Measurements from ENCODE around the gene RLN2. TPM values are rescaled to one million over a fixed set of nuclear protein-coding genes. Genes with fewer than 3 reads are reported as not detected.
"Not testable (repeated sequence)": the region's sequence is repeated elsewhere in the genome, so short reads cannot be mapped to it uniquely, and the experiment has no call there.

The RLN2 gene
- polyA plus RNA-seq, 1 experiment, result not detected

DNA sequence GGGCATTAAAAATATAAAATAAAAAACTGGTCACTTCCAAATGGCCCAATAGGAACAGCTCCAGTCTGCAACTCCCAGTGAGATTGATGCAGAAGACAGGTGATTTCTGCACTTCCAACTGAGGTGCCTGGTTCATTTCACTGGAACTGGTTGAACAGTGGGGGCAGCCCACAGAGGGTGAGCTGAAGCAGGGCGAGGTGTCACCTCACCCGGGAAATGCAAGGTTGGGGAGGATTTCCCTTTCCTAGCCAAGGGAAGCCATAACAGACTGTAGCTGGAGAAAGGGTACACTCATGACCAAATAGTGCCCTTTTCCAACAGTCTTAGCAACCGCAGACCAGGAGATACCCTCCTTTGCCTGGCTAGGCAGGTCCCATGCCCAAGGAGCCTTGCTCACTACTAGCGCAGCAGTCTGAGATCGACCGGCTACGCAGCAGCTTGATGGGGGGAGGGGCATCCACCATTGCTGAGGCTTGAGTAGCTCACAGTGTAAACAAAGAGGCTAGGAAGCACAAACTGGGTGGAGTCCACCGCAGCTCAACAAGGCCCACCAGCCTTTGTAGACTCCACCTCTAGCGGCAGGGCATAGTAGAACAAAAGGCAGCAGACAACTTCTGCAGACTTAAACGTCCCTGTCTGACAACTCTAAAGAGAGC lies 22.5 kb upstream of the RLN2 start:
- Histone ChIP-seq H3K27me3 (ENCODE audit: control insufficient read depth, insufficient read depth, low read length) (0 out of 2 replicates have a peak, but pooled peaks cover 1% of the 10 kb centered on the region), H3K4me3 (ENCODE audit: low read depth, low read length) (no peak overlapping the region), H3K36me3 (ENCODE audit: control insufficient read depth, insufficient read depth, low read length) (no peaks in the 10 kb centered on the region)
- ChIA-PET CTCF (no interaction called here), POLR2A (no interaction called here)
- DNase-seq (ENCODE audit: low read depth), result no peak
- TF ChIP-seq CTCF (IDR thresholded peaks at IDR 0.05; ENCODE audit: insufficient read depth, low read depth, low read length), result no peak

DNA sequence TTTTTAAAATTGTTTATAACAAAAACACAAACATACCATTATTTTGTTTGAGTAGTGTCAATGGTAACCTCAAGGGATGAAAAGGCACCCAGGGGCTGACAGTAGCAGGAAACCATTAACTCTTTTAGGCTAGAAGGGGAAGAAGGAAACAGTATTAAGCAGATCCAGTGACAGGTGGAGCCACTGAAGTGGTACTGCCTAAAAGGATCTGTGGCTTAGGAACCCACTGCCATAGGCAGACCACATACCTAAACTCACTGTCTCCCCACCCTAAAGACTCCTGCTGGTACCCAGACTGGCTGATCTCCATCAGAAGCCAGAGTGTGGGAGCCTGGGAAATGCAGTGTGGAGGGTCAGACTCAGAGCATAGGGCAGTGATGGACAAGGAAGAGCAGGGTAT lies 21.7 kb upstream of the RLN2 start:
- DNase-seq (ENCODE audit: low read depth), result no peak
- Histone ChIP-seq H3K27me3 (ENCODE audit: control insufficient read depth, insufficient read depth, low read length) (0 out of 2 replicates have a peak, but pooled peaks cover 1% of the 10 kb centered on the region), H3K4me3 (ENCODE audit: low read depth, low read length) (no peak overlapping the region), H3K36me3 (ENCODE audit: control insufficient read depth, insufficient read depth, low read length) (no peaks in the 10 kb centered on the region)
- no peak for TF ChIP-seq CTCF (IDR thresholded peaks at IDR 0.05; ENCODE audit: insufficient read depth, low read depth, low read length)
- ChIA-PET CTCF (no interaction called here), POLR2A (no interaction called here)

DNA sequence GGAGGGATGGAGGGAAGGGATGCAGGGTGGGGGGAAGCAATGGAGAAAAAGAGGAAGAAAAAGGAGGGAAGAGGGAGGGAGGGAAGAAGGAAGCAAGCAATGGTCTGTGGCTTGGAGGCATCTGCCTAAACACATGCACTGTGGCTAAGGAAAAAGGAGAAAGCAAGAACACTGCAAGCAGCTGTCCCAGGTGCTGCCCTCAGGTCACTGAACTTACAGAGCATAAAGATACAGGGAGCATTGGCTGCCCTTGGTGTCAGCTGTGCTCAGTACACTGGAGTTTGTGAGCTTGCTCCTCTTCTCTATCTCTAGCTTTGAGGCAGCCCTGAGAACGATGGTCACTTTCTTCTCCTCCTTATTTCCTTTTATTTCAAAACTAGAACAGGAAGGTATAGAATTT lies 17.1 kb upstream of the RLN2 start:
- CTCF ChIA-PET, result interaction anchor here (0.7 to 2.0 kb wide), 3 partner anchors 11 to 135 kb away, joined by 3 to 5 read pairs (median 4); no protein-coding TSS in a partner anchor
- H3K36me3 ChIP-seq (ENCODE audit: control insufficient read depth, insufficient read depth, low read length); H3K27me3 ChIP-seq (ENCODE audit: control insufficient read depth, insufficient read depth, low read length); POLR2A ChIA-PET; H3K4me3 ChIP-seq (ENCODE audit: low read depth, low read length); DNase-seq (ENCODE audit: low read depth): not testable (repeated sequence)

DNA sequence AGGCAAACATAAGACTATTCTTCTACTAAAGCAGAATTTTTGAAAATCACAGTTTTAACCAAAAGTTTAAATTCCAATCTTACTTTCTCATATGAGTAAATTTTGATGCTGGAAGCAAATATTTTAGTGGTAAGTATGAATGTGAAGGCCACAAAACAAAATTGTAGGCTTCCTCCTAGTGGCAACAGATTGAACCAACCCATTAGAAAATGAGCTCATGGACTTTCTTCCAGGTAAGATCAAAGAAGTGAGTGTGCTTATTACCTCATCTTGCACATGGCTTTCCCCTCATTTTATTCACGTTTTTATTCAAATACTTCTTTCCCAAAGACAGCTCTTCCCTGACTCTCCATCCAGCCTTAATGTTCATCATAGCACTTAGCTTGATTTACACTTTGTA lies 16.5 kb upstream of the RLN2 start:
- ChIA-PET CTCF (interaction anchor here (0.7 to 2.0 kb wide), 3 partner anchors 11 to 135 kb away, joined by 3 to 5 read pairs (median 4); no protein-coding TSS in a partner anchor), POLR2A (no interaction called here)
- Histone ChIP-seq H3K27me3 (ENCODE audit: control insufficient read depth, insufficient read depth, low read length) (0 out of 2 replicates have a peak, but pooled peaks cover 1% of the 10 kb centered on the region), H3K4me3 (ENCODE audit: low read depth, low read length) (no peak overlapping the region), H3K36me3 (ENCODE audit: control insufficient read depth, insufficient read depth, low read length) (no peaks in the 10 kb centered on the region)
- no peak for DNase-seq (ENCODE audit: low read depth)
- no peak for TF ChIP-seq CTCF (IDR thresholded peaks at IDR 0.05; ENCODE audit: insufficient read depth, low read depth, low read length)

DNA sequence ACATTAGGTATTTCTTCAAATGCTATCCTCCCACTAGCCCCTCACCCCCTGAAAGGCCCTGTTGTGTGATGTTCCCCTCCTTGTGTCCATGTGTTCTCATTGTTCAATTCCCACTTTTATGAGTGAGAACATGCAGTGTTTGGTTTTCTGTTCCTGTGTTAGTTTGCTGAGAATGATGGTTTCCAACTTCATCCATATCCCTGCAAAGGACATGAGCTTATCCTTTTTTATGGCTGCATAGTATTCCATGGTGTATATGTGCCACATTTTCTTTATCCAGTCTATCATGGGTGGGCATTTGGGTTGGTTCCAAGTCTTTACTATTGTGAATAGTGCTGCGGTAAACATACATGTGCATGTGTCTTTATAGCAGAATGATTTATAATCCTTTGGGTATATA lies 11.9 kb upstream of the RLN2 start:
- CTCF ChIA-PET; POLR2A ChIA-PET; H3K36me3 ChIP-seq (ENCODE audit: control insufficient read depth, insufficient read depth, low read length); DNase-seq (ENCODE audit: low read depth); H3K27me3 ChIP-seq (ENCODE audit: control insufficient read depth, insufficient read depth, low read length); H3K4me3 ChIP-seq (ENCODE audit: low read depth, low read length): not testable (repeated sequence)

DNA sequence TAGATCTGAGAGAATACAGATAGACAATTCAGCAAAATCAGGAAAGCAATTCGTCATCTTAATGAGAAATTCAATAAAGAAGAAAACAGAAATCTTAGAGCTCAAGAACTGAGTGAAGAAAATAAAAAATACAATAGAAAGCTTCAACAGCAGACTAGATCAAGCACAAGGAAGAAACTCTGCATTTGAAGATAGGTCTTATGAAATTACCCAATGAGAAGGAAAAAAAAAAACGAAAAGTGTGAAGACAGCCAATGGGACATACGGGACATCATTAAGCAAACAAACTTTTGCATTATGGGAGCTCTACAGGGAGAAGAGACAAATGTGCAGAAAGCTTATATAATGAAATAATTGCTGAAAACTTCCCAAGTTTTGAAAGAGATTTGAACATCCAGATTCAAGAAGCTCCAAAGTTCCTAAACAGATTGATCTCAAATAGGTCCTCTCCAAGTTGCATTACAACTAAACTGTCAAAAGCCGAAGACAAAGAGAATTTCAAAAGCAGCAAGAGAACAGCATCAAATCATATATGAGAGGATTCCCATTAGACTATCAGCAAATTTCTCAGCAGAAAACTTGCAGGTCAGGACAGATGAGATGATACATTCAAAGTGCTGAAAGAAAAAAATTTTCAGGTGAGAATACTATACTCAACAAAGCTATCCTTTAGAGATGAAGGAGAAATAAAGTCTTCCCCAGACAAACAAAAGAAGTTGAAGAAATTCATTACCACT lies 10.8 kb upstream of the RLN2 start:
- ChIA-PET CTCF (interaction anchor here (0.6 to 1.2 kb wide), 3 partner anchors 9 to 552 kb away, joined by 3 read pairs; no protein-coding TSS in a partner anchor), POLR2A (no interaction called here)
- no peak for DNase-seq (ENCODE audit: low read depth)
- Histone ChIP-seq H3K36me3 (ENCODE audit: control insufficient read depth, insufficient read depth, low read length) (no peaks in the 10 kb centered on the region), H3K27me3 (ENCODE audit: control insufficient read depth, insufficient read depth, low read length) (no peaks in the 10 kb centered on the region), H3K4me3 (ENCODE audit: low read depth, low read length) (no peak overlapping the region)
- TF ChIP-seq CTCF (IDR thresholded peaks at IDR 0.05; ENCODE audit: insufficient read depth, low read depth, low read length), result no peak
